ENCODE data around the gene KCNJ8.
A peak's percentile ranks its signal among the peaks of the same experiment; 100 is the strongest.

DNA sequence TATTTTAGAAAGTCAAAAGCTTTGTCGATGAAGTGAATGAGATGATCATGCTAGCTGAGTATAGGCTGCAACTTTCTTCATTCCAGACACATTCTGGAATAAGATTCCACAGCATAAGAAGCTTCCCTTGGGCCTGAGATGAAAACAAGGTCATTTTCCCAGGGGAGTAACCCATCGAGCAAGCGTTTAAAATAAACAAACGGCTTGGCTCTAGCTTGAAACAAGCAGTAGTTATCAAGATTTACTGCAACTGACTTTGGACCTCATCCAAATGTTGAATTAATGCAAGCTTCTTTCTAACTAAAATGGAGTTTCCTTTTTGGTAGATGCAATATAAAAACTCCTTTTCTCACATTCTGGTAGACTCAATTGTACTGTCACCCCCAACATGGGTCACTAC is 23.0 kb downstream of the KCNJ8 start:
- TF ChIP-seq CTCF (IDR thresholded peaks at IDR 0.05) (no peak), POLR2AphosphoS5 (IDR thresholded peaks at IDR 0.05) (peak in 2 of 4 donors; percentile 56 to 64), POLR2A (IDR thresholded peaks at IDR 0.05) (no peak), EP300 (IDR thresholded peaks at IDR 0.05) (no peak)
